Measurements from ENCODE around the gene CTCFL.

Gene CTCFL

DNA sequence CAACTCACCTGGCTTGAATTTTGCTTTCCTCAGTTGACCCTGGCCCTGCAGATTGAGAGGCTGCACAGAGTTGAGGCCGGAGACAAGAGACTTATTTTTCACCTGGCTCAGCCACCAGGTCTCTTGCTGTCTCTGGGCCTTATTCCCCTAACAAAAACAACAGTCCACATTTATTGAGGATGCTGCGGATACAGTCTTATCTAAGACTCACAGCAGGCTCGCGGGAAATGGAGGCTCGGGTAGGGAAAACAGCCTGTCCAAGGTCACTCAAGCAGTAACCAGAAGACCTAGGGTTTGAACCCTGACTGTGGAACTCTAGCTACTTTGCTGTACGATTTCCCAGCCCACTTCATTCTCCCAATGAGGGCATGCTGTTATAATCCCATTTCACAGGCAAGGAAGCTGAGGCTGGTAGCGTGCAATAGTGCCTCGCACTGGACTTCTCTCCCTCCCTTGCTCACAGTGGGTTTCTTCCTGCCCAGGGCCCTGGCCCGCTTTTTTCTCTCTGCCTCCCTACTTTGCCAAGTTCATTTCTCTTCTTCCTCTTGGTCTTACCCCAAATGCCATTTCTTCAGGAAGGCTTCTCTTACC is 76.1 kb downstream of the CTCFL start:
- Histone ChIP-seq H3K36me3 (ENCODE audit: insufficient read depth, low read length) (no peaks in the 10 kb centered on the region), H3K4me1 (ENCODE audit: insufficient read depth, low read length) (no peaks in the 10 kb centered on the region), H3K27me3 (ENCODE audit: insufficient read depth, low read length) (no peaks in the 10 kb centered on the region), H3K4me3 (ENCODE audit: low read length) (no peak overlapping the region), H3K27ac (ENCODE audit: low read depth, low read length) (no peak overlapping the region), H3K9ac (ENCODE audit: low read depth, low read length) (no peak overlapping the region), H3K9me3 (ENCODE audit: insufficient read depth, low read depth, low read length) (no peaks in the 10 kb centered on the region; the same call in 1 of the 2 replicates)
- 94% methylated on average over 9 of the region's 9 CpGs for WGBS
